Lower leg skin (tissue), 4 donors: ENCODE results near the gene CCDC40. TPM values are rescaled to one million over a fixed set of nuclear protein-coding genes. Genes with fewer than 3 reads are reported as not detected.
"Not testable (repeated sequence)": the region's sequence is repeated elsewhere in the genome, so short reads cannot be mapped to it uniquely, and the experiment has no call there.

ENCODE experiments used
- DNase-seq, 2 donors: peaks; one replicate each; pipeline ENCODE4 v3.0.0-alpha.2; 2019; ENCODE audit warnings: low spot score in 2 of 2
- H3K4me3 ChIP-seq: fragments of 200-600 bp; sonication (generic); 2 replicates; pipeline ENCODE4 v1.5.1; 2017; ENCODE audit warnings: mild to moderate bottlenecking, low read depth; ENCODE audit not compliant: poor library complexity, severe bottlenecking
- POLR2A ChIP-seq, 2 donors: fragments of 450-650 bp; IDR thresholded peaks; one replicate each; pipeline ENCODE4 v1.6.1; 2016 to 2017; ENCODE audit warnings: antibody characterized with exemption in 2 of 2, mild to moderate bottlenecking in 1 of 2, moderate library complexity in 1 of 2
- WGBS, 2 donors: methylation state at CpG; one replicate each; pipeline ENCODE4 v1.1.5; 2018; 5-methylcytosine and 5-hydroxymethylcytosine counted together
- intact Hi-C: fragments of 100-400 bp; cut with DNase I; formaldehyde crosslinking; loops from one replicate; pipeline ENCODE4 v1.15.0; 2023; ENCODE audit warnings: low total_unique reads
- total RNA-seq, 4 donors: library from RNA; depleted of rRNA; stranded (reverse); fragments of >200 nt; gene quantifications; one replicate each; pipeline ENCODE4 v1.1.0, GENCODE V29; 2016
- TF ChIP-seq, protein P1 (sequence below), 3 donors: fragments of 450-650 bp; IDR thresholded peaks; one replicate each; pipeline ENCODE4 v1.5.1; 2016; ENCODE audit warnings: antibody characterized with exemption in 3 of 3, mild to moderate bottlenecking in 3 of 3, moderate library complexity in 2 of 3

The CCDC40 gene
- total RNA-seq, 4 donors from 2014 or later, result 1.2 to 5.8 (median 2.1) TPM

- WGBS, 2 donors, result 83 to 87% methylated on average over 10 to 11 of the region's 11 CpGs
- H3K4me3 ChIP-seq, result no peak overlapping the region
- intact Hi-C loops, result loop anchor here (10.0 kb wide), 1 partner anchor 278 kb away; no protein-coding TSS in a partner anchor
- DNase-seq, result no peak
- TF ChIP-seq, protein P1, sequence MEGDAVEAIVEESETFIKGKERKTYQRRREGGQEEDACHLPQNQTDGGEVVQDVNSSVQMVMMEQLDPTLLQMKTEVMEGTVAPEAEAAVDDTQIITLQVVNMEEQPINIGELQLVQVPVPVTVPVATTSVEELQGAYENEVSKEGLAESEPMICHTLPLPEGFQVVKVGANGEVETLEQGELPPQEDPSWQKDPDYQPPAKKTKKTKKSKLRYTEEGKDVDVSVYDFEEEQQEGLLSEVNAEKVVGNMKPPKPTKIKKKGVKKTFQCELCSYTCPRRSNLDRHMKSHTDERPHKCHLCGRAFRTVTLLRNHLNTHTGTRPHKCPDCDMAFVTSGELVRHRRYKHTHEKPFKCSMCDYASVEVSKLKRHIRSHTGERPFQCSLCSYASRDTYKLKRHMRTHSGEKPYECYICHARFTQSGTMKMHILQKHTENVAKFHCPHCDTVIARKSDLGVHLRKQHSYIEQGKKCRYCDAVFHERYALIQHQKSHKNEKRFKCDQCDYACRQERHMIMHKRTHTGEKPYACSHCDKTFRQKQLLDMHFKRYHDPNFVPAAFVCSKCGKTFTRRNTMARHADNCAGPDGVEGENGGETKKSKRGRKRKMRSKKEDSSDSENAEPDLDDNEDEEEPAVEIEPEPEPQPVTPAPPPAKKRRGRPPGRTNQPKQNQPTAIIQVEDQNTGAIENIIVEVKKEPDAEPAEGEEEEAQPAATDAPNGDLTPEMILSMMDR (IDR thresholded peaks at IDR 0.05), result no peak
- TF ChIP-seq POLR2A (IDR thresholded peaks at IDR 0.05), result no peak
Measured at GRCh38 chr17:80086616-80087015, 50.2 kb downstream of the CCDC40 start.

GRCh38 chr17:80087346-80088265 is 51.2 kb downstream of the CCDC40 start:
- no peak for TF ChIP-seq POLR2A (IDR thresholded peaks at IDR 0.05)
- TF ChIP-seq, protein P1 (IDR thresholded peaks at IDR 0.05), result no peak
- DNase-seq, result peak in 1 of 2 donors; percentile 65
- intact Hi-C loops, result loop anchor here (10.0 kb wide), 1 partner anchor 277 kb away; no protein-coding TSS in a partner anchor
- no peak overlapping the region for H3K4me3 ChIP-seq
- 84 to 85% methylated on average over 30 to 34 of the region's 34 CpGs for WGBS, 2 donors

DNA sequence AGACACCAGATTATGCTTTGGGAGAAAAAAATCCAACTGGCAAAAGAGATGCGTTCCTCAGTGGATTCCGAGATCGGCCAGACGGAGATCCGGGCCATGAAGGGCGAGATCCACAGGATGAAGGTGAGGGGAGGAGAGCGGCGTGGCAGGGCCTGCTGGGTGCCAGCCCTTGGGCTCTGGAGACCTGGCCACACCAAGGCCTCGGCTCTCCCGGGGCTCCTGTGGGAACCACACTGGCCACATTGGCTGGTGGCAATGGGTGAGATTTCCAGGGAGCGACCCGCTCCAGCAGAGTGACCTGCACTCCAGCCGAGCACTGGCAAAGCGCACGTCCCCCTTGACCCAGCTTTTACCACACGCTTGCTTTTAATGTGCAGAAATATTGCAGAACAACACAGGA is 53.3 kb downstream of the CCDC40 start:
- H3K4me3 ChIP-seq, result no peak overlapping the region
- intact Hi-C loops, result loop anchor here (10.0 kb wide), 1 partner anchor 275 kb away; no protein-coding TSS in a partner anchor
- WGBS, 2 donors, result 95% methylated on average over 15 to 16 of the region's 16 CpGs
- no peak for DNase-seq
- TF ChIP-seq, protein P1 (IDR thresholded peaks at IDR 0.05), result no peak
- no peak for TF ChIP-seq POLR2A (IDR thresholded peaks at IDR 0.05)

DNA sequence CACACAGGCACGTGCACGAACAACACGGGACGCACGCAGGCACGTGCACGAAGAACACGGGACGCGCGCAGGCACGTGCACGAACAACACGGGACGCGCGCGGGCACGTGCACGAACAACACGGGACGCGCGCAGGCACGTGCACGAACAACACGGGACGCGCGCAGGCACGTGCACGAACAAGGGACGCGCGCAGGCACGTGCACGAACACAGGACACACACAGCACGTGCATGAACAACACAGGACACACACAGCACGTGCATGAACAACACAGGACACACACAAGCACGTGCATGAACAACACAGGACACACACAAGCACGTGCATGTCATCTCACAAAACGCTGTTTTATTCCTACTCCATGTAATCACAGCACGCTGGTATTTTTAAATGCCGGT is 53.7 kb downstream of the CCDC40 start:
- DNase-seq, H3K4me3 ChIP-seq, intact Hi-C loops: not testable (repeated sequence)
- 93 to 94% methylated on average over 41 to 44 of the region's 44 CpGs for WGBS, 2 donors

DNA sequence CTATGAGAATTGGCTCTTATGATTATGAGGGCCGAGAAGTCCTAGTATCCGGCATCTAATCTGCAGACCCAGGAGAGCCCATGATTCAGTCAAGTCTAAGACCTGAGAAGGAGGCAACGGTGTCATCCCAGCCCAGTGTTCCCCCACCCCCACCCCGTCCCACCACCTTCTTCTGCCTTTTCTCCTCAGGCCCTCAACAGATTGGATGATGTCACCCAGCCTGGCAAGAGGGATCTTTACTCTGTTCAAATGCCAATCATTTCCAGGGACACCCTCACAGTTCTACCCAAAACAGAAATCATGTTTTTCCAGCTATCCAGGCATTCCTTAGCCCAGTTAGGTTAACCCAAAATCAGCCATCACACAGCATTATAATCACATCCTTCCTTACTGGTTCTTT is 54.9 kb downstream of the CCDC40 start:
- H3K4me3 ChIP-seq, result no peak overlapping the region
- WGBS, 2 donors, result 80 to 87% methylated on average over 4 of the region's 4 CpGs
- intact Hi-C loops, result no loop called here
- no peak for DNase-seq
- TF ChIP-seq, protein P1 (IDR thresholded peaks at IDR 0.05), result no peak
- no peak for TF ChIP-seq POLR2A (IDR thresholded peaks at IDR 0.05)

GRCh38 chr17:80092959-80093358 is 56.5 kb downstream of the CCDC40 start:
- intact Hi-C loops, result no loop called here
- TF ChIP-seq, protein P1 (IDR thresholded peaks at IDR 0.05), result no peak
- TF ChIP-seq POLR2A (IDR thresholded peaks at IDR 0.05), result no peak

More at GRCh38 chr17:80092959-80093358, 56.5 kb downstream of the CCDC40 start:
- no peak for DNase-seq
- 71 to 78% methylated on average over 8 of the region's 8 CpGs for WGBS, 2 donors
- H3K4me3 ChIP-seq, result no peak overlapping the region
